GM12878 (cell line): ENCODE measurements around the gene SHFL. TPM values are rescaled to one million over a fixed set of nuclear protein-coding genes. Genes with fewer than 3 reads are reported as not detected.

ENCODE experiments used
- HCFC1 ChIP-seq: fragments of 150-350 bp; IDR thresholded peaks from 2 replicates; pipeline ENCODE4 v1.6.1; 2014; ENCODE audit warnings: low read length
- KDM1A ChIP-seq: fragments of 200-600 bp; sonication (generic); IDR thresholded peaks from 2 replicates; pipeline ENCODE4 v1.6.1; 2016; ENCODE audit warnings: borderline replicate concordance
- MTA3 ChIP-seq: IDR thresholded peaks from 2 replicates; pipeline ENCODE4 v1.6.1; 2012; ENCODE audit warnings: low read length, inconsistent platforms, borderline replicate concordance
- NFXL1 ChIP-seq: fragments of 450-650 bp; IDR thresholded peaks from 2 replicates; pipeline ENCODE4 v1.6.1; 2017; ENCODE audit warnings: antibody characterized with exemption, mild to moderate bottlenecking, borderline replicate concordance
- PML ChIP-seq: IDR thresholded peaks from 2 replicates; pipeline ENCODE4 v1.6.1; 2012; ENCODE audit warnings: low read length, inconsistent platforms
- POLR2AphosphoS5 ChIP-seq: IDR thresholded peaks from 2 replicates; pipeline ENCODE4 v1.6.1; 2011; ENCODE audit warnings: mild to moderate bottlenecking, low read length, inconsistent platforms
- POU2F2 ChIP-seq: IDR thresholded peaks from 3 replicates; pipeline ENCODE4 v1.6.1; 2011; ENCODE audit warnings: low read depth, mild to moderate bottlenecking, low read length, borderline replicate concordance
- RUNX3 ChIP-seq: IDR thresholded peaks from 2 replicates; pipeline ENCODE4 v1.6.1; 2012; ENCODE audit warnings: low read length, inconsistent platforms
- SMAD1 ChIP-seq: fragments of 450-650 bp; IDR thresholded peaks from 2 replicates; pipeline ENCODE4 v1.6.1; 2018; ENCODE audit warnings: mild to moderate bottlenecking, low read depth; ENCODE audit not compliant: partially characterized antibody
- SREBF2 ChIP-seq: IDR thresholded peaks from 2 replicates; pipeline ENCODE4 v1.6.1; 2012; ENCODE audit warnings: mild to moderate bottlenecking, low read length
- SRF ChIP-seq, 2 experiments: IDR thresholded peaks; 2 replicates each; pipeline ENCODE4 v1.6.1; 2011; ENCODE audit warnings: low read depth in 2 of 2, low read length in 2 of 2, mild to moderate bottlenecking in 1 of 2, moderate library complexity in 1 of 2
- TCF3 ChIP-seq: IDR thresholded peaks from 2 replicates; pipeline ENCODE4 v1.6.1; 2012; ENCODE audit warnings: low read depth, mild to moderate bottlenecking, low read length, borderline replicate concordance; ENCODE audit not compliant: insufficient read depth
- TCF7 ChIP-seq: IDR thresholded peaks from 2 replicates; pipeline ENCODE4 v1.6.1; 2014; ENCODE audit warnings: antibody characterized with exemption, borderline replicate concordance
- polyA plus RNA-seq, 11 experiments: library from polyadenylated mRNA; depleted of rRNA in 4 of 11; unstranded in 6 of 11; stranded (reverse) in 5 of 11; fragments of >200 nt; fragmentation: Nextera tagmentation in 4 of 11; fragmentation: Illumina TruSeq in 1 of 11; extraction: Ambion mirVana in 4 of 11; extraction: Trizol in 1 of 11; gene quantifications; 1 replicate in 1 of 11; 2 replicates in 10 of 11; pipeline versions ENCODE4 v1.2.1 to v1.2.3, GENCODE V29; 2011 to 2016; ENCODE audit warnings: inconsistent platforms in 2 of 11, missing spikeins in 2 of 11, low read depth in 1 of 11
- total RNA-seq, 4 experiments: library from RNA; depleted of rRNA in 3 of 4; stranded (reverse); fragments of >200 nt in 3 of 4; fragmentation: Illumina TruSeq in 1 of 4; extraction: Trizol in 1 of 4; gene quantifications; 2 replicates each; pipeline versions ENCODE4 v1.2.1 to v1.2.3, GENCODE V29; 2013 to 2021
- TF ChIP-seq, protein P1 (sequence below): fragments of 450-650 bp; IDR thresholded peaks from 2 replicates; pipeline ENCODE4 v1.6.1; 2017; ENCODE audit warnings: mild to moderate bottlenecking, moderate library complexity
- TF ChIP-seq, protein P2 (sequence below): fragments of 450-650 bp; IDR thresholded peaks from 2 replicates; pipeline ENCODE4 v1.6.1; 2014; ENCODE audit warnings: mild to moderate bottlenecking
- TF ChIP-seq, protein P3 (sequence below): fragments of 450-650 bp; IDR thresholded peaks from 2 replicates; pipeline ENCODE4 v1.6.1; 2017; ENCODE audit warnings: borderline replicate concordance
- TF ChIP-seq, protein P4 (sequence below): fragments of 450-650 bp; IDR thresholded peaks from 2 replicates; pipeline ENCODE4 v1.6.1; 2016; ENCODE audit warnings: mild to moderate bottlenecking
- TF ChIP-seq, protein P5 (sequence below): IDR thresholded peaks from 2 replicates; pipeline ENCODE4 v1.6.1; 2011; ENCODE audit warnings: mild to moderate bottlenecking, low read depth, low read length, moderate library complexity; ENCODE audit not compliant: insufficient replicate concordance

Gene SHFL
- total and polyA plus RNA-seq, 10 of the 15 experiments (the other 5 are each of a cell fraction or from before 2014, with no cell fraction given) = 8.0 to 83.8 (median 40.7) TPM

DNA sequence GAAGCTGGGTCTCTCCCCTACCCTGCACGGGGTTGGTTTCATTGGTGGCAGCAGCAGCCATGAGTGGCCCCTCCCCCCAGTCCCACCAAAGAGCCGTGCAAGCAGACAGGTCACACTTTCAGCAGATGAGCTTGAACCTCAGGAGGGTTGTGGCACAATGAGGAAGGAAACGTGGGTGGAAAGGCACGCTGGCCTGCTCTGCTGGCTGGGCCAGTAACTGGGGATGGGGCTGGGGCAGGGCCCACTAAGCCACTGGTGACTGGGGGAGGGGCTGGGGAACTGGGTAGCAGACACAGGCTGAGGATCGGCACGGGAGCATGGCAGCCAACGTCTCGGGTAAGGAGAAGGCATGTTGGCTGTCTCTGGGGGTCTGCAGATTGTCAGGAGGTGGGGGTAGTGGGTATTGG lies 25.3 kb downstream of the SHFL start, which contains the start of gene P2RY11 (continued):
- TF ChIP-seq, protein P1, sequence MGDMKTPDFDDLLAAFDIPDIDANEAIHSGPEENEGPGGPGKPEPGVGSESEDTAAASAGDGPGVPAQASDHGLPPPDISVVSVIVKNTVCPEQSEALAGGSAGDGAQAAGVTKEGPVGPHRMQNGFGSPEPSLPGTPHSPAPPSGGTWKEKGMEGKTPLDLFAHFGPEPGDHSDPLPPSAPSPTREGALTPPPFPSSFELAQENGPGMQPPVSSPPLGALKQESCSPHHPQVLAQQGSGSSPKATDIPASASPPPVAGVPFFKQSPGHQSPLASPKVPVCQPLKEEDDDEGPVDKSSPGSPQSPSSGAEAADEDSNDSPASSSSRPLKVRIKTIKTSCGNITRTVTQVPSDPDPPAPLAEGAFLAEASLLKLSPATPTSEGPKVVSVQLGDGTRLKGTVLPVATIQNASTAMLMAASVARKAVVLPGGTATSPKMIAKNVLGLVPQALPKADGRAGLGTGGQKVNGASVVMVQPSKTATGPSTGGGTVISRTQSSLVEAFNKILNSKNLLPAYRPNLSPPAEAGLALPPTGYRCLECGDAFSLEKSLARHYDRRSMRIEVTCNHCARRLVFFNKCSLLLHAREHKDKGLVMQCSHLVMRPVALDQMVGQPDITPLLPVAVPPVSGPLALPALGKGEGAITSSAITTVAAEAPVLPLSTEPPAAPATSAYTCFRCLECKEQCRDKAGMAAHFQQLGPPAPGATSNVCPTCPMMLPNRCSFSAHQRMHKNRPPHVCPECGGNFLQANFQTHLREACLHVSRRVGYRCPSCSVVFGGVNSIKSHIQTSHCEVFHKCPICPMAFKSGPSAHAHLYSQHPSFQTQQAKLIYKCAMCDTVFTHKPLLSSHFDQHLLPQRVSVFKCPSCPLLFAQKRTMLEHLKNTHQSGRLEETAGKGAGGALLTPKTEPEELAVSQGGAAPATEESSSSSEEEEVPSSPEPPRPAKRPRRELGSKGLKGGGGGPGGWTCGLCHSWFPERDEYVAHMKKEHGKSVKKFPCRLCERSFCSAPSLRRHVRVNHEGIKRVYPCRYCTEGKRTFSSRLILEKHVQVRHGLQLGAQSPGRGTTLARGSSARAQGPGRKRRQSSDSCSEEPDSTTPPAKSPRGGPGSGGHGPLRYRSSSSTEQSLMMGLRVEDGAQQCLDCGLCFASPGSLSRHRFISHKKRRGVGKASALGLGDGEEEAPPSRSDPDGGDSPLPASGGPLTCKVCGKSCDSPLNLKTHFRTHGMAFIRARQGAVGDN = peak; percentile 94
- TF ChIP-seq POU2F2 (peak; percentile 45; the same call in 1 of the 3 replicates), KDM1A (no peak), NFXL1 (no peak), TCF3 (no peak), TCF7 (no peak), SREBF2 (no peak), SMAD1 (no peak), MTA3 (no peak), RUNX3 (peak; percentile 44), PML (peak; percentile 38; the same call in 1 of the 2 replicates), HCFC1 (no peak), SRF (IDR thresholded peaks at IDR 0.05; ENCODE audit: low read depth in 2 of 2, low read length in 2 of 2) (no peak), POLR2AphosphoS5 (peak; percentile 70; the same call in 1 of the 2 replicates)
- TF ChIP-seq, protein P2, sequence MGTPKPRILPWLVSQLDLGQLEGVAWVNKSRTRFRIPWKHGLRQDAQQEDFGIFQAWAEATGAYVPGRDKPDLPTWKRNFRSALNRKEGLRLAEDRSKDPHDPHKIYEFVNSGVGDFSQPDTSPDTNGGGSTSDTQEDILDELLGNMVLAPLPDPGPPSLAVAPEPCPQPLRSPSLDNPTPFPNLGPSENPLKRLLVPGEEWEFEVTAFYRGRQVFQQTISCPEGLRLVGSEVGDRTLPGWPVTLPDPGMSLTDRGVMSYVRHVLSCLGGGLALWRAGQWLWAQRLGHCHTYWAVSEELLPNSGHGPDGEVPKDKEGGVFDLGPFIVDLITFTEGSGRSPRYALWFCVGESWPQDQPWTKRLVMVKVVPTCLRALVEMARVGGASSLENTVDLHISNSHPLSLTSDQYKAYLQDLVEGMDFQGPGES = no peak
- TF ChIP-seq, protein P3, sequence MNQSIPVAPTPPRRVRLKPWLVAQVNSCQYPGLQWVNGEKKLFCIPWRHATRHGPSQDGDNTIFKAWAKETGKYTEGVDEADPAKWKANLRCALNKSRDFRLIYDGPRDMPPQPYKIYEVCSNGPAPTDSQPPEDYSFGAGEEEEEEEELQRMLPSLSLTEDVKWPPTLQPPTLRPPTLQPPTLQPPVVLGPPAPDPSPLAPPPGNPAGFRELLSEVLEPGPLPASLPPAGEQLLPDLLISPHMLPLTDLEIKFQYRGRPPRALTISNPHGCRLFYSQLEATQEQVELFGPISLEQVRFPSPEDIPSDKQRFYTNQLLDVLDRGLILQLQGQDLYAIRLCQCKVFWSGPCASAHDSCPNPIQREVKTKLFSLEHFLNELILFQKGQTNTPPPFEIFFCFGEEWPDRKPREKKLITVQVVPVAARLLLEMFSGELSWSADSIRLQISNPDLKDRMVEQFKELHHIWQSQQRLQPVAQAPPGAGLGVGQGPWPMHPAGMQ = no peak
- TF ChIP-seq, protein P4, sequence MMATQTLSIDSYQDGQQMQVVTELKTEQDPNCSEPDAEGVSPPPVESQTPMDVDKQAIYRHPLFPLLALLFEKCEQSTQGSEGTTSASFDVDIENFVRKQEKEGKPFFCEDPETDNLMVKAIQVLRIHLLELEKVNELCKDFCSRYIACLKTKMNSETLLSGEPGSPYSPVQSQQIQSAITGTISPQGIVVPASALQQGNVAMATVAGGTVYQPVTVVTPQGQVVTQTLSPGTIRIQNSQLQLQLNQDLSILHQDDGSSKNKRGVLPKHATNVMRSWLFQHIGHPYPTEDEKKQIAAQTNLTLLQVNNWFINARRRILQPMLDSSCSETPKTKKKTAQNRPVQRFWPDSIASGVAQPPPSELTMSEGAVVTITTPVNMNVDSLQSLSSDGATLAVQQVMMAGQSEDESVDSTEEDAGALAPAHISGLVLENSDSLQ = no peak
- TF ChIP-seq, protein P5, sequence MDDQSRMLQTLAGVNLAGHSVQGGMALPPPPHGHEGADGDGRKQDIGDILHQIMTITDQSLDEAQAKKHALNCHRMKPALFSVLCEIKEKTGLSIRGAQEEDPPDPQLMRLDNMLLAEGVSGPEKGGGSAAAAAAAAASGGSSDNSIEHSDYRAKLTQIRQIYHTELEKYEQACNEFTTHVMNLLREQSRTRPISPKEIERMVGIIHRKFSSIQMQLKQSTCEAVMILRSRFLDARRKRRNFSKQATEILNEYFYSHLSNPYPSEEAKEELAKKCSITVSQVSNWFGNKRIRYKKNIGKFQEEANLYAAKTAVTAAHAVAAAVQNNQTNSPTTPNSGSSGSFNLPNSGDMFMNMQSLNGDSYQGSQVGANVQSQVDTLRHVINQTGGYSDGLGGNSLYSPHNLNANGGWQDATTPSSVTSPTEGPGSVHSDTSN = no peak
